Ramos (cell line): ENCODE results near the gene MKI67.
"Not testable (repeated sequence)": the region's sequence is repeated elsewhere in the genome, so short reads cannot be mapped to it uniquely, and the experiment has no call there.

Source experiments
- in situ Hi-C: fragments of 300-500 bp; cut with MboI; formaldehyde crosslinking; loops from one replicate; pipeline ENCODE4 v1.14.3; 2022; ENCODE audit warnings: low sequenced_read_pairs; ENCODE audit not compliant: unreplicated experiment

MKI67 gene

GRCh38 chr10:128150561-128150960, 24.3 kb upstream of the MKI67 start:
- in situ Hi-C loops = no loop called here

DNA sequence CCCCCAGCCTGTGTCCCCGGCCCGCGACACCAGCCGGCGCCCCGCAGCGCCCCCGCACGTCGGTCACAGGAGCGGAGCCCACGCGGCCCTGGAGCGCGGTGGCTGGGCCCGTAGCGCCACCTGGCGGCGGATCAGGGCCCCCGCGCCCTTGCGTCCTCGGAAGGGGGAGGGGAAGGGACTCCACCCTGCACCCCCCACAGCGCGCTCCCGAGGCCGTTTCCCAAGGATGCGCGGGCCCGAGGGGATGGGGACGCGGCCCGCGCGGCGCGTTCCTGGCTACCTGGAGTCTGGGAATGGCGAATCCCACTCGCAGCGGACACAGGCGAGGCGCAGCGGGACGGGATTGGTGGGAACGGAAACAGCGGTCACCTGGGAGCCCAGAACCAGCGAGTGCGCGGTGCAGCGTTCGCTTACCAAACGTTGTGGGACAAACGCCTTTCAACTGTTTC, 23.8 kb upstream of the MKI67 start:
- in situ Hi-C loops = no loop called here

- in situ Hi-C loops = no loop called here
Observed at GRCh38 chr10:128149267-128150014, 23.2 kb upstream of the MKI67 start.

GRCh38 chr10:128147669-128148068, 21.4 kb upstream of the MKI67 start:
- in situ Hi-C loops = no loop called here

DNA sequence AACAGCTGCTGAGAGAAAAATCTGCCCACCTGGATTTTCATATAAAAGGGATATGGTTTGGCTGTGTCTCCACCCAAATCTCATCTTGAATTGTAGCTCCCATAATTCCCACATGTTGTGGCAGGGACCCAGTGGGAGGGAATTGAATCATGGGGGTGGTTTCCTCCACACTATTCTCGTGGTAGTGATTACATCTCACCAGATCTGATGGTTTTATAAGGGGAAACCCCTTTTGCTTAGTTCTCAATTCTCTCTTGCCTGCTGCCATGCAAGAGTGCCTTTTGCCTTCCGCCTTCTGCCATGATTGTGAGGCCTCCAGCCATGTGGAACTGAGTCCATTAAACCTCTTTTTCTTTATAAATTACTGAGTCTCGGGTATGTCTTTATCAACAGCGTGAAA, 20.8 kb upstream of the MKI67 start:
- in situ Hi-C loops = no loop called here

DNA sequence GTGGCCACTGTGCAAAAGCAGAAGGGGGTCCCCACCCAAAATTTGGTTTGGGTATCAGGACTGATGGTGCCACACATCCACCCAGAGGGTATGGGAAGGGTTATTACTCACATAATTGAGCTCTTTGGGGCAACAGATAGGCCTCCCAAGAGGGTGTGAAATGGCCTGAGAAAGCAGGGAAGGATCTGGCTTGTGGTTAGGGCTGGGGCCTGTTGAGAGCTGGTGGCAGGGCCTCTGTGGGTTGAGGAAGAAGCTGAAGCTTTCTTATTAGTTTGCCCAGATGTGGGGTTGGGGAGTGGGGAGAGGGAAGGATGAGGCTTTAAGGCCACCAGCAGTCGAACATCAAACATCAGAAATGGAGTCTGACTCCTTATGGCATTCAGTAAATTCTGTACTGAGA, 18.3 kb upstream of the MKI67 start:
- in situ Hi-C loops = no loop called here

GRCh38 chr10:128143531-128143930, 17.3 kb upstream of the MKI67 start:
- in situ Hi-C loops = no loop called here

DNA sequence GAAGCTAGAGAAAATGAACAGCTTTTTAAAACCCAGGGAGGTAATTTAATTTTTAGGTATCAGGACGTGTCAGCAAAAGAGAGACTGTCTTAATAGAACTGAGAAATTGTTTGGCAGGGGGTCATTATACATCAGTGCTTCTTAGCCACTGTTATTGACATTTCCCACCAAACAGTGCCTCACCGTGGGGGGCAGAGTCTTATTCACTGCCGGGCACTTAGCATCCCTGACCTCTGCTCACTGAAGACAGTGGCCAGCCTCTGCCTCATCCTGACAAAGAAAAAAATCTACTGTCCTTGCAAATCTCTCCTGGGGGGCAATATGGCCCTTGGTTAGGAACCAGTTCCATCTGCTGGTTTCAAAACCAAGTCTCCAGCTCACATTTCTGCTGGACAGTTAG, 14.2 kb upstream of the MKI67 start:
- in situ Hi-C loops = no loop called here

GRCh38 chr10:128138429-128138828, 12.2 kb upstream of the MKI67 start:
- in situ Hi-C loops = not testable (repeated sequence)

- in situ Hi-C loops = no loop called here
Observed at GRCh38 chr10:128137877-128138276, 11.7 kb upstream of the MKI67 start.

GRCh38 chr10:128130051-128130450, 3.8 kb upstream of the MKI67 start:
- in situ Hi-C loops = no loop called here

DNA sequence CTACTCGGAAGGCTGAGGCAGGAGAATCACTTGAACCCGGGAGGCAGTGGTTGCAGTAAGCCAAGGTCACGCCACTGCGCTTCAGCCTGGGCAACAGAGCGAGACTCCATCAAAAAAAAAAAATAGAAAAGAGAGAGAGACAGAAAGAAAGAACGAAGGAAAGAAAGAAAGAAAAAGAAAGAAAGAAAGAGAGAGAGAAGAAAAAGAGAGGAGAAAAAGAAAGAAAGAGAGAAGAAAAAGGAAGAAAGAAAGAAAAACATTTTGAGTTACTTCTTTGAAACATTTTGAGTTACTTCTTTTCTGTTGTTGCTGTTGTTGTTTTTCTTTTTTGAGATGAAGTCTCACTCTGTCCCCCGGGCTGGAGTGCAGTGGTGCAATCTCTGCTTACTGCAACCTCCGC, 2.4 kb upstream of the MKI67 start:
- in situ Hi-C loops = no loop called here

- in situ Hi-C loops = no loop called here
Observed at GRCh38 chr10:128125416-128125943, 743 bp downstream of the MKI67 start.

GRCh38 chr10:128124813-128125403, 1.3 kb downstream of the MKI67 start:
- in situ Hi-C loops = no loop called here

GRCh38 chr10:128123846-128124245, 2.4 kb downstream of the MKI67 start:
- in situ Hi-C loops = no loop called here

DNA sequence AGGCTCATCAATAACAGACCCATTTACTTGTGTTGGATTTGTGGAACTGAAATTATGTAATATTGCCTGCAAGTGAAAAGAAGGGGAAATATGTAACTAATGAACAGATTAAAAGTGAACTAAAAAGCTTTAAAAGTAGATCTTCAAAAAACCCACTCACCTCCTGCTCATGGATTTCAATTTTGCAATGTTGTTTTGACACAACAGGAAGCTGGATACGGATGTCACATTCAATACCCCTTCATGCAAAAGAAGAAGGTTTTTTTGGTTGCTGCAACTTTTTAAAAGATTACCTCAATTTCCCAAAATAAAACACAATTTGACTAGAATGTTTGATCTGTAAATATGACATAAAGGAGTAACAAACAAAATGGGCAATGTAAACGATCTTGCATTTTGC, 3.3 kb downstream of the MKI67 start:
- in situ Hi-C loops = no loop called here

GRCh38 chr10:128121750-128122412, 4.3 kb downstream of the MKI67 start:
- in situ Hi-C loops = no loop called here

DNA sequence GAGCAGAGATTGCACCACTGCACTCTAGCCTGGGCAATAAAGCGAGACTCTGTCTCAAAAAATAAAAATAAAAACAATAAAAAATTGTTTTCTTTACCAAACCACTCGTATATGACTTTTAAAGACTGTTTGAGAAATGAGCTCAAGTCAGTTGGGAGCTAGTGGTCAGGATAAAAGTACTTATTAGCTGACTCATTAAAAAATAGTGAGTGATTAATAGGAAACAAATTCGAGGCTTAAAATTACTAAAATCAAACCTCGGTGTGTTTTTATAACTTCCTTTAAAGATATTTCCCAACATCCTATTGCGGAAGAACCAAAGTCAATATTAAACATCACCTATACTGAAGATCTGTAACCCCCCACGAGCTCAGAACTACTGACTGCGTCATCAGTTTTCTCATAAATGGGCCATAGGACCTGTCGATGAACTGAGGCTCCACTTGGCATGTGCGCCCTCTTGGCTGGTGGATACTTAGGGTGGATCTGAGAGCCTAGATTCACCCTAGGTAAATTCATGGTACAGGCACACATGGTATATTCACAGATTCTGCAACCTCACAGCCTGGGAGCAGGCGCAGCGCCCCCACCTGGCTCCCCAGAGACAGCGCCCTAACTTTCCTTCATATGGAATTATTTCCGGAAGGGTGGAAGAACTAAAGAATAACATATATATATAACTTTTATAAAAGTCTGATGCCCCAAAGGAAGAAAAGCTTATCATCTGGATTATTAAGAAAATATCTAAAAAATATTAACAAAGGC, 9.2 kb downstream of the MKI67 start:
- in situ Hi-C loops = no loop called here

DNA sequence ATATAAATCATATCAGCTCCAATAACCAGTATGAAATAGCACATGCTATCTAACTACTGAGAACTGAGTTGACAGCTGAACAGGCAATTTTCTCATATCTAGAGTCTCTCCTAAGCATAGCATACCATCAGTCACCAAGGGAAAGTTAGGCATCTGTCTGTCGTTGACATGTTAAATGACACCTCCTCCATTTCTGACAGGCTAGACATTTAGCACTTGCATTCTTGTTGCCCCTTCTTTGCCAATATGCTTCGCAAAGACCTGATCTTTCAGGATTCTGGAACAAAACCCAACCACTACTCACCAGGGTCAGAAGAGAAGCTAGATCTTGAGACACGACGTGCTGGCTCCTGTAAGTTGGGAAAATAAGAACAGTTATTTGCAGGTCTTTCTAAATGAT, 10.0 kb downstream of the MKI67 start:
- in situ Hi-C loops = no loop called here

- in situ Hi-C loops = no loop called here
Observed at GRCh38 chr10:128115356-128115755, 10.9 kb downstream of the MKI67 start.

DNA sequence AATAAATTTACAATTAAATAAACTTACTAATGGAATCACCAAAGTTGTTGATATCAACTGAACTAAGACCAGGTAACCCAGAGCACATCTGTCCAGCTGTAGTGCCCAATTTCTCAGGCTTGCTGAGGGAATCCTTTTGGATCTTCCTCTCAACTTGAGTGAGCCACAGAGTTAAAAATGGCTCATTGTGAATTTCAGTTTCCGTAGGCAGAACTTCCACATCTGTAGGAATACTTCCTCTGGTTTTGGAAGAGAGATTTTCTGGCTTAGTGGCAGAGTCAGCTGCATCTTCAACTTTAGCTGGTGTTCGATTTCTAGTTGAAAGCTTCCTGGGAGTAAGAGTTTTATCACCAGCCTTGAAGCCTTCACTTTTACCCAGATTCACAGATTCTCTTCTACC, 11.3 kb downstream of the MKI67 start:
- in situ Hi-C loops = no loop called here
